Cardiac fibroblast (primary cell): ENCODE measurements around the gene SPCS3.
A peak's percentile ranks its signal among the peaks of the same experiment; 100 is the strongest.

Experiments used
- DNase-seq, 2 donors: peaks; one replicate each; pipeline versions ENCODE4 v3.0.0 to v3.0.0-alpha.2; 2010; ENCODE audit warnings: low read depth in 2 of 2
- H3K4me3 ChIP-seq, 2 donors: replicated peaks in 1 of 2; 1 replicate in 1 of 2; 2 replicates in 1 of 2; pipeline ENCODE4 v1.5.1; 2011; ENCODE audit warnings: low read depth in 2 of 2, low read length in 2 of 2, mild to moderate bottlenecking in 2 of 2, moderate library complexity in 1 of 2
- CTCF ChIP-seq: IDR thresholded peaks from one replicate; pipeline ENCODE4 v1.5.1; 2011; ENCODE audit warnings: low read depth, mild to moderate bottlenecking, low read length, inconsistent platforms

The SPCS3 gene

GRCh38 chr4:176302283-176303275 lies 17.2 kb upstream of the SPCS3 start:
- no peak overlapping the region for H3K4me3 ChIP-seq
- TF ChIP-seq CTCF = no peak
- DNase-seq = peak; percentile 58 to 83

GRCh38 chr4:176303938-176304337 lies 15.8 kb upstream of the SPCS3 start:
- no peak overlapping the region for H3K4me3 ChIP-seq
- DNase-seq = no peak
- no peak for TF ChIP-seq CTCF

- DNase-seq = no peak
- no peak for TF ChIP-seq CTCF
- H3K4me3 ChIP-seq = no peak overlapping the region
Measured at GRCh38 chr4:176306837-176307665, 12.7 kb upstream of the SPCS3 start.

- no peak for DNase-seq
- TF ChIP-seq CTCF = no peak
- no peak overlapping the region for H3K4me3 ChIP-seq
Measured at GRCh38 chr4:176307666-176307930, 12.2 kb upstream of the SPCS3 start.

- TF ChIP-seq CTCF = no peak
- no peak for DNase-seq
- H3K4me3 ChIP-seq = no peak overlapping the region
Measured at GRCh38 chr4:176308441-176308840, 11.3 kb upstream of the SPCS3 start.

GRCh38 chr4:176309046-176309445 lies 10.7 kb upstream of the SPCS3 start:
- TF ChIP-seq CTCF = no peak
- no peak overlapping the region for H3K4me3 ChIP-seq
- DNase-seq = no peak
